HEK293 (cell line): Measurements from ENCODE around the gene TPSD1.
"Not testable (repeated sequence)": the region's sequence is repeated elsewhere in the genome, so short reads cannot be mapped to it uniquely, and the experiment has no call there.

Experiments used
- BCL11A ChIP-seq: fragments of 450-650 bp; formaldehyde crosslinking; IDR thresholded peaks from 2 replicates; pipeline ENCODE4 v1.5.1; 2016; ENCODE audit warnings: low read depth, missing biosample characterization, missing genetic modification characterization
- CTCF ChIP-seq: fragments of 450-650 bp; formaldehyde crosslinking; IDR thresholded peaks from 2 replicates; pipeline ENCODE4 v1.5.1; 2016; ENCODE audit warnings: missing biosample characterization, missing genetic modification characterization
- ELK4 ChIP-seq: IDR thresholded peaks from 2 replicates; pipeline ENCODE4 v1.6.1; 2011; ENCODE audit warnings: mild to moderate bottlenecking, low read depth, low read length, borderline replicate concordance
- MEIS1 ChIP-seq: sonication (generic); formaldehyde crosslinking; IDR thresholded peaks from 2 replicates; pipeline ENCODE4 v1.8.1; 2022; ENCODE audit warnings: missing genetic modification reagents, mild to moderate bottlenecking, borderline replicate concordance
- ZNF138 ChIP-seq: fragments of 450-650 bp; formaldehyde crosslinking; IDR thresholded peaks from 2 replicates; pipeline ENCODE4 v1.5.1; 2016; ENCODE audit warnings: missing biosample characterization, missing genetic modification characterization, borderline replicate concordance
- ZNF169 ChIP-seq: fragments of 450-650 bp; formaldehyde crosslinking; IDR thresholded peaks from 2 replicates; pipeline ENCODE4 v1.5.1; 2016; ENCODE audit warnings: missing biosample characterization, missing genetic modification characterization
- ZNF621 ChIP-seq: fragments of 450-650 bp; formaldehyde crosslinking; IDR thresholded peaks from 2 replicates; pipeline ENCODE4 v1.5.1; 2017; ENCODE audit warnings: missing biosample characterization, missing genetic modification characterization
- TF ChIP-seq, protein P1 (sequence below): fragments of 450-650 bp; formaldehyde crosslinking; IDR thresholded peaks from 2 replicates; pipeline ENCODE4 v1.5.1; 2016; ENCODE audit warnings: missing biosample characterization, missing genetic modification characterization

DNA sequence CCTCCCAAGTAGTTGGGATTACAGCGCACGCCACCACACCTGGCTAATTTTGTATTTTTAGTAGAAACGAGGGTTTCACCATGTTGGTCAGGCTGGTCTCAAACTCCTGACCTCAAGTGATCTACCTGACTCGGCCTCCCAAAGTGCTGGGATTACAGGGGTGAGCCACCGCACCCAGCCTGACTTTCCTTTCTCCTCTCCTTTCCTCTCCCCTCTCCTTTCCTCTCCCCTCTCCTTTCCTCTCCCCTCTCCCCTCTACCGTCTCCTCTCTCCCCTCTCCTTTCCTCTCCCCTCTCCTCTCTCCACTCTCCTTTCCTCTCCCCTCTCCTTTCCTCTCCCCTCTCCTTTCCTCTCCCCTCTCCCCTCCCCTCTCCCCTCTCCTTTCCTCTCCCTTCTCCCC, 36.3 kb downstream of the TPSD1 start:
- not testable (repeated sequence) for TF ChIP-seq CTCF (tag by site-specific recombination); BCL11A; ZNF138 (tag by site-specific recombination); ZNF621 (tag by site-specific recombination); ZNF169 (tag by site-specific recombination); MEIS1 (CRISPR knock-in tag); ELK4
- TF ChIP-seq, protein P1, sequence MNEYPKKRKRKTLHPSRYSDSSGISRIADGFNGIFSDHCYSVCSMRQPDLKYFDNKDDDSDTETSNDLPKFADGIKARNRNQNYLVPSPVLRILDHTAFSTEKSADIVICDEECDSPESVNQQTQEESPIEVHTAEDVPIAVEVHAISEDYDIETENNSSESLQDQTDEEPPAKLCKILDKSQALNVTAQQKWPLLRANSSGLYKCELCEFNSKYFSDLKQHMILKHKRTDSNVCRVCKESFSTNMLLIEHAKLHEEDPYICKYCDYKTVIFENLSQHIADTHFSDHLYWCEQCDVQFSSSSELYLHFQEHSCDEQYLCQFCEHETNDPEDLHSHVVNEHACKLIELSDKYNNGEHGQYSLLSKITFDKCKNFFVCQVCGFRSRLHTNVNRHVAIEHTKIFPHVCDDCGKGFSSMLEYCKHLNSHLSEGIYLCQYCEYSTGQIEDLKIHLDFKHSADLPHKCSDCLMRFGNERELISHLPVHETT (tag by site-specific recombination): not testable (repeated sequence)
